GM20000 (cell line): ENCODE results near the gene EFCAB8.
A peak's percentile ranks its signal among the peaks of the same experiment; 100 is the strongest.

Experiments used
- DNase-seq: peaks from one replicate; pipeline ENCODE4 v3.0.0; 2012; ENCODE audit warnings: low spot score
- CTCF ChIP-seq: IDR thresholded peaks from 2 replicates; pipeline ENCODE4 v1.5.1; 2012; ENCODE audit warnings: mild to moderate bottlenecking, control low read depth; ENCODE audit errors: extremely low read depth, missing control alignments

EFCAB8 gene

GRCh38 chr20:33004141-33004751, 145.5 kb downstream of the EFCAB8 start, which contains the start of gene SUN5:
Gene SUN5, minus strand, starts transcription at chr20:33004433. Its CDS starts 93 bp downstream, at chr20:33004340.
- no peak for TF ChIP-seq CTCF
- no peak for DNase-seq

GRCh38 chr20:33005132-33005566, 146.4 kb downstream of the EFCAB8 start:
- TF ChIP-seq CTCF = peak; percentile 17

GRCh38 chr20:33005908-33006775, 147.4 kb downstream of the EFCAB8 start:
- DNase-seq = no peak
- TF ChIP-seq CTCF = no peak

More at GRCh38 chr20:33005132-33005566, 146.4 kb downstream of the EFCAB8 start:
- peak; percentile 39 for DNase-seq

- TF ChIP-seq CTCF = no peak
- no peak for DNase-seq
Measured at GRCh38 chr20:33006776-33007375, 148.2 kb downstream of the EFCAB8 start.

- DNase-seq = no peak
- TF ChIP-seq CTCF = no peak
Measured at GRCh38 chr20:33007376-33008335, 148.9 kb downstream of the EFCAB8 start, which contains the start of gene BPIFB2. Gene BPIFB2, plus strand, starts transcription at chr20:33007704. Its CDS starts 871 bp downstream, at chr20:33008575.

GRCh38 chr20:33008336-33009213, 149.9 kb downstream of the EFCAB8 start:
- TF ChIP-seq CTCF = no peak
- DNase-seq = no peak
